Adrenal gland (tissue), 5 donors: ENCODE measurements around the gene OLA1.

ENCODE experiments used
- POLR2A ChIP-seq, 2 donors: fragments of 450-650 bp; IDR thresholded peaks; one replicate each; pipeline ENCODE4 v1.6.1; 2017; ENCODE audit warnings: antibody characterized with exemption in 2 of 2, mild to moderate bottlenecking in 2 of 2, moderate library complexity in 1 of 2
- TF ChIP-seq, protein P1 (sequence below), 6 experiments: fragments of 450-650 bp in 4 of 6; fragments of 200-600 bp in 2 of 6; sonication (generic) in 1 of 6; IDR thresholded peaks; 1 replicate in 5 of 6; 2 replicates in 1 of 6; pipeline versions ENCODE4 v1.5.1 to v1.8.0; 2016 to 2021; ENCODE audit warnings: antibody characterized with exemption in 6 of 6, mild to moderate bottlenecking in 2 of 6, moderate library complexity in 1 of 6
- donor health status: DM: no; HTN: no; CAD: no.

DNA sequence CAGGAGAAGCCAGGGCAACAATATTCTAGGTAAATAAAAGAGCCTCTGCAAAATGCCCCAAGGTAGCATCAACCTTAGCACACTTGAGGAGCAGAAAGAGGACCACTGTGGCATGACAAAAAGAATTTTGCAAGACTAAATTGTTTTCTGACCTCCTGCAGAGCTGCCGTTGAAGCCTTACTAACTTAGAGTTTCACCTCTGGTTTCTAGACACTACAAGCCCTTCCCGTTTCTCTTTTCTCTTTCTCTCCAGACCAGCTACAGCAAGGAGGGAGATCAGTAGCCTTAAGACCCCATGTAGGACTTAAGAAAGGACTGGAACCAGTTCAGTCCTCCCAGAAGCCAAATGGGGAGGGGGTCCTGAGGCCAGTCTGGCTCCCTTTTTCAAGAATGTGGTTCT lies 209.9 kb downstream of the OLA1 start:
- no peak for TF ChIP-seq POLR2A (IDR thresholded peaks at IDR 0.05)
- TF ChIP-seq, protein P1, sequence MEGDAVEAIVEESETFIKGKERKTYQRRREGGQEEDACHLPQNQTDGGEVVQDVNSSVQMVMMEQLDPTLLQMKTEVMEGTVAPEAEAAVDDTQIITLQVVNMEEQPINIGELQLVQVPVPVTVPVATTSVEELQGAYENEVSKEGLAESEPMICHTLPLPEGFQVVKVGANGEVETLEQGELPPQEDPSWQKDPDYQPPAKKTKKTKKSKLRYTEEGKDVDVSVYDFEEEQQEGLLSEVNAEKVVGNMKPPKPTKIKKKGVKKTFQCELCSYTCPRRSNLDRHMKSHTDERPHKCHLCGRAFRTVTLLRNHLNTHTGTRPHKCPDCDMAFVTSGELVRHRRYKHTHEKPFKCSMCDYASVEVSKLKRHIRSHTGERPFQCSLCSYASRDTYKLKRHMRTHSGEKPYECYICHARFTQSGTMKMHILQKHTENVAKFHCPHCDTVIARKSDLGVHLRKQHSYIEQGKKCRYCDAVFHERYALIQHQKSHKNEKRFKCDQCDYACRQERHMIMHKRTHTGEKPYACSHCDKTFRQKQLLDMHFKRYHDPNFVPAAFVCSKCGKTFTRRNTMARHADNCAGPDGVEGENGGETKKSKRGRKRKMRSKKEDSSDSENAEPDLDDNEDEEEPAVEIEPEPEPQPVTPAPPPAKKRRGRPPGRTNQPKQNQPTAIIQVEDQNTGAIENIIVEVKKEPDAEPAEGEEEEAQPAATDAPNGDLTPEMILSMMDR (IDR thresholded peaks at IDR 0.05), result no peak
